SKM-1 treated with dmso at 0.1 percent for 144 hours (cell line): Measurements from ENCODE around the gene LATS2.
A peak's percentile ranks its signal among the peaks of the same experiment; 100 is the strongest.
"Not testable (repeated sequence)": the region's sequence is repeated elsewhere in the genome, so short reads cannot be mapped to it uniquely, and the experiment has no call there.

ENCODE experiments used
- DNase-seq: peaks from one replicate; lab custom pipeline; 2025; ENCODE audit not compliant: unreplicated experiment; lab: John Stamatoyannopoulos, UW

LATS2 gene

DNA sequence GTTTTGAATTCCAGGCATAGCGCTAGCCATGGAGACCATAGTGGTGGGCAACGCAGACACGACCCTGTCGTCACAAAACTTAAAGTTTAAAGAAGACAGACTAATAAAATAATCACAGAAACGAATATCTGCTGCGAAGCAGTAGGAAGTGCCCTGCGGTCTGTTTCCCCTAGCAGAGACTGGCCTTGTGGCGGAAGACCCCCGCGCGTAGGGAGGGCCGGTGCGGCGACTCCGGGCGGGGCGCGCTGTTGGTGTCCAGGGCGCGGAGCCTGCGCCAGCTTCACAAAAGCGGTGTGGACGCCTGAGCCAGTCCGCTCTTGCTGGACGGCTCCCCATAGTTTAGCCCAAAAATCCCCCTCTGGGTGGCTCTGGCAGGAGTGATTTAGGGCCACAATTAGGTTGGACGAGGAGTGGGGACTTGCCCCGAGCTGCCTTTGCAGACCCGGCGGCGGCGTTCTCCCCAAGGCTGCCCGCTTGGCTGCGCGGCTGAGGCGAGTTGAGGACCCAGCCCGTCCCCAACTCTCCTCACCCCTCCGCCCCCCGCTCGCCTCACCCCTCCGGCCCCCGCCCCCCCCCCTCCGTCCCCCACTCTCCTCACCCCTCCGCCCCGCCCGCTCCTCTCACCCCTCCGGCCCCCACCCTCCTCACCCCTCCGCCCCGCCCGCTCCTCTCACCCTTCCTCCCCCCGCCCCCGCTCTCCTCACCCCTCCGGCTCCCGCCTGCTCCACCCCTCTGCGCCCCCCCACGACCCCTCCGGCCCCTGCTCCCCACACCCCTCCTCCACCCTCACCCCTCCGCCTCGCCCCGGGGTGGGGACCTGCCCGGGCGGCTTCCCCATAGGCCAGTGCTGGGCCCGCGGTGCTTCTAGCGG is 14.2 kb upstream of the LATS2 start:
- DNase-seq = no peak

DNA sequence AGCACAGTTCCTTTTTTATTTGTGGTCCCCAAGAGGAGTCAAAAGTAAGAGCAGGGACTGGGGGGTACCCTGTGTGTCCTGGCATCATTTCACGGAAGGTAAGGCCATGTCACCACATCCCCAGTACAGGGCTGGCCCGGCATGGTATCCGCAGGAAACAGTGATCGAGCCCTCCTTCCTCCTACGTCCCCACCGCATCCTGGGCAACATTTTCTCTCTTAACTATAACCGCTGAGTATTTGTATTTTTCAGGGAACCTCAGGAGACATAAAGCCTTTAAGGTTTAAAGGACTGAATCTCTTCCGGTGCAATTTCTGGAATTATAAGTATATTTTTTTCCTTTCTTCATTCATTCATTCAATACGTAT is 13.6 kb upstream of the LATS2 start:
- no peak for DNase-seq

DNA sequence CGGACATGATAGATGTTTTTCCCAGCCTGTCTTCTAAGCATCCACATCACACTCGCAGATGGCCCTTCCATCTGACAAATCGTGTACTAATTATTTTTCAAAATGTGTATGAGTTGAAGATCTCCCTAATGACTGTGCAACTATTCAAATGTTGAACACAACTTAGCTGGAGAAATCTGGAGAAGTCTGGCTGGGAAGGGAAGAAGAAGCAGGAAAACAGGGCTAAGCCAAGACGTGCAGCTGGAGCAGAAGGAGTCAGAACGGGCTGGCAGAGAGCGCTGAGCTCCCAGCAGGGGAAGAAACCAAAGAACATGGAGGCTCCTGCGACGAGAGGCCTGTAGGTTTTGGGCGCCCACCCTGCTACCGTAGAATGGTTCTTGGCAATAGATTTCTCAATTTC is 13.2 kb upstream of the LATS2 start:
- no peak for DNase-seq

DNA sequence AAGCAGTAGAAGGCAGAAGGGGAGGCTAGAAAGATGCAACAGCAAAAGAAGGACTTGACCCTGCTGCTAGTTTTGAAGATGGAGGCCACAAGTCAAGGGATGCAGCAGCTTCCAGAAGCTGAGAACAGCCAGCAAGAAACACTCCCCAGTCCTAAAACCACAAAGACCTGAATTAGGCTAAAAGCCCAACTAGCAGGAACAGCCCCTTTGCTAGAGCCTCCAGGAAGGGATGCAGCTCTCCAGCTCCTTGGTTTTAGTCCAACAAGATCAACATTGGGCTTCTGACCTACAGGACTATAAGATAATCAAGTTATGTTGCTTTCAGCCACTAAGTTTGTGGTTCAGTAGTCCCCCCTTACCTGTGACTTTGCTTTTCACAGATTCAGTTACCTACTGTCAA is 10.5 kb upstream of the LATS2 start:
- no peak for DNase-seq

DNA sequence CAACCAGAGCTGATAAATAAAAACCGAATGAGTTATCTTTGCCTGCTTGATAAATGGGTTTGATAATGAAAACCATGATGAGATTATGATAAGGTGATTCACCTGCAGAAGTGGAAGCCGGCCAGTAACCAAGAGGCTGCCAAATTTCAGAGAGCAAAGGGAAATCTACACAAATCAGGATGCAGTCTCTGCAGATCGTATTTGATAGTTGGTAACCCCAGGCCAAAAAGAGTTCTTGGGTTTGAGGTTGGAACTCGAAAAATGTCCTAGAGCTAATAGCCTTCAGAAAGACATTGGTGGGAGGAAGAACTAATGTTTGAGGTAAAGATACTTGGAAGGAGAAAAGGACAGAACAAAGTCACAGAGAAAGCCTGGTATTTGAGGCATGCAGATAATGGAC is 9.6 kb upstream of the LATS2 start:
- no peak for DNase-seq

DNA sequence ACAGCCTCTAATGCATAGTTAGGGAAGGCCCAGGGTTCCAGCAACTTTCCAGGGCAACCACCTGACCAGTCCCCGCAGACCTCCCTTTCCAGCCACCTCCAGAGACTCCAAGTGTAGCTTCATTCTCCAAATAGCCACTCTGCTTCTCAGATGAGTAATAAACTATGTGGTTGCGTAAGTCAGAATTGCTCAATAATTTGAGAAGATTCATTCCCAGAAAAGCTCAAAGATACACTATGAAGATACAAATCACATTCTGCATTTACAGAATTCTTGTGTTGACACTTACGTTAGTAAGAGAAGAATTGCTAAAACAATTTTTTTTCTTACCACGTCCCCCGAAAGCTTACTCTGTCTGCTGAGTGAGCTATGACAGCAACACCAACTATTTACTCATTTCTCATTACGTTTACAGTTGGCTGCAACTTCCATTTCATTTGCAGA is 8.2 kb upstream of the LATS2 start:
- peak; percentile 34 for DNase-seq

DNA sequence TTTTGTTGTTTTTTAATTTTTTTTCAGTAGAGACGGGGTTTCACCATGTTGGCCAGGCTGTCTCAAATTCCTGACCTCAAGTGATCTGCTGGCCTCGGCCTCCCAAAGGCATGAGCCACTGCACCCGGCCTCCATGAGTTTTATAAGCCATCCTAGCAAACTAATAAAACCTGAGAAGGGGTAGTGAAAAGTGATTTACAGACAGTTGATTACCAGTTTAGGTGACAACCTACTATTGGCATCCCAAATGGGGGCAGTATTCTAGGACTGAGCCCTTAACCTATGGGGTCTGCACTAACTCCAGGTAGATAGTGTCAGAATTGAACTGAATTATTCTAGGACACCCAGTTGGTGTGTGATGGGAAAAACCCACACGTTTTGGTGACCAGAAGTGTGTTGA is 6.5 kb upstream of the LATS2 start:
- no peak for DNase-seq

DNA sequence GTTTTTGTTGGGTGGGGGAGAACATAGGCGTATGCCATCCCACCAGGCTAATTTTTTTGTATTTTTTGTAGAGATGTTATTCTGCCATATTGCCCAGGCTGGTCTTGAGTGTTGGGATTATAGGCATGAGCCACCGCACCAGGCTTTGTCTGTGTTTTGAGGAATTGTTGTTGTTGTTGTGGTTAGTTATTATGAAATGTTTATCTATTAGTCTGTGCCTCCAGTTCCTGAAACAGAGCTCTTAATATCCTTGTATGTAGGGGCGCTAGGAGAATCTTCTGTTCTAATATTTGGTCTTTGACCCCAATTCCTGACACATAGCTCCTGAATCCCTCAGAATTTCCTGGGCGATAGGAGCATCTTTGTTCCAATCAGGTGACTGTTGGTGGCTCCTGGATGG is 5.6 kb upstream of the LATS2 start:
- DNase-seq = no peak

DNA sequence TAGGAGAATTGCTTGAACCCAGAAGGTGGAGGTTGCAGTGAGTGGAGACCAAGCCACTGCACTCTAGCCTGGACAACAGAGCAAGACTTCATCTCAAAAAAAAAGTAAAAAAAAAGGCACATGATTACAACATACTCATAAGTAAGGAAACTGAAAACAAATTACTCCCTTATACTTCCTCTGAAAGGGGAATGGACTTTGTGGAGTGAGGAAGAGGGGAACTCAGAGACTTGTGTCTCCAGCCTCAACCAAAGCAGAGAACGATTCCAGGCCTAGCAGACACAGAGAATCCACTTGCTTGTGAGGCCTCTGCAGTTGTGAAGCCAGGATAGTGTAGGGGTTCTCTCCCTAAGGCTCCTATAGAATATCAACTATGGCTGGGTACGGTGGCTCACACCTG is 4.3 kb upstream of the LATS2 start:
- DNase-seq = peak; percentile 31

DNA sequence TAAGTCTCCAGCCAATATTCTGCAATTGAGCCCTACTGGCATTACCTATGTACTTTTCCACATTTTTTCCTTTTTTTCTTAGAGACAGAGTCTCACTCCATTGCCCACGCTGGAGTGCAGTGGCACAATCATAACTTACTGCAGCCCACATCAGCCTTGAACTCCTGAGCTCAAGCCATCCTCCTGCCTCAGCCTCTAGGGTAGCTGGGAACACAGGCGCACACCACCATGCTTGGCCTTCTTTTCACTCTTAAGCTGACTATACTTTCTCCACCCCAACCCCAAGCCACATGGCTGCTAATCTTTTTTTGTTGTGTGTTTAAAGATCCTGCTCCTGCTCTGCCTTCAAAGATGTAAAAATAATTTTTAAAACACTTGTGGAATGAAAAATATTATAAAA is 1.6 kb upstream of the LATS2 start:
- DNase-seq = no peak

DNA sequence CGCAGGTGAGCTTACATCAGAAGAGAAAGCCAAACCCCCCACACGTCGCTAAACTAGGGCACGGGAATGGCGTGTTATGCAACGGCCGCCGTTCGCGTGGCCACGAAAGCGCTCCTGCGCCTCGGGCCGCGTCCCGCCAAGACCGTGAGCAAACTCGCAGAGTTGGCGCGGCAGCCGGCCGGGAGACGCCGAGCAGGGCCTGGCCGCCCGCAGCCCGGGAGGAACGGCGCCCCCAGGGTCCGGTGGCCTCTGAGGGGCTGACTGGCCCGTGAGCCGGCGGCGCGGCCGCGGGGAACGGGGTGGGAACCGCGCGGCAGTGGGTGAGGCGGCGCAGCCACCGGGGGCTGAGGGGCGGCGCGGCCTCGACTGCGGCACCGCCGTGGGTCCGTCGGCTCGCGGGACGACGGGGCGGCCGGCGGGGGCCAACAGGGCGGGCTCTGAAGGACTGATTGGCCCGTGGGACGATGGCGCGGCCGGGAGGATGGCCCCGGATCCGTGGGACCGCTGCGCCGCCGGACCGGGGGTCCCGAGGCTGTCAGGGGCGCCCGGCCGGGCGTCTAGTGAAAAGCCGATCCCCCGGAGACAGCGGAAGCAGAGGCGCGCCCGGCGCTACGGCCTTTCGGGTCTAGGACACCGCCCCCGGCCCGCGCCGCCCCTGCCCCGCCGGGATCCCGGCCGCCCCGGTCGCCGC is 903 bp downstream of the LATS2 start:
- no peak for DNase-seq

DNA sequence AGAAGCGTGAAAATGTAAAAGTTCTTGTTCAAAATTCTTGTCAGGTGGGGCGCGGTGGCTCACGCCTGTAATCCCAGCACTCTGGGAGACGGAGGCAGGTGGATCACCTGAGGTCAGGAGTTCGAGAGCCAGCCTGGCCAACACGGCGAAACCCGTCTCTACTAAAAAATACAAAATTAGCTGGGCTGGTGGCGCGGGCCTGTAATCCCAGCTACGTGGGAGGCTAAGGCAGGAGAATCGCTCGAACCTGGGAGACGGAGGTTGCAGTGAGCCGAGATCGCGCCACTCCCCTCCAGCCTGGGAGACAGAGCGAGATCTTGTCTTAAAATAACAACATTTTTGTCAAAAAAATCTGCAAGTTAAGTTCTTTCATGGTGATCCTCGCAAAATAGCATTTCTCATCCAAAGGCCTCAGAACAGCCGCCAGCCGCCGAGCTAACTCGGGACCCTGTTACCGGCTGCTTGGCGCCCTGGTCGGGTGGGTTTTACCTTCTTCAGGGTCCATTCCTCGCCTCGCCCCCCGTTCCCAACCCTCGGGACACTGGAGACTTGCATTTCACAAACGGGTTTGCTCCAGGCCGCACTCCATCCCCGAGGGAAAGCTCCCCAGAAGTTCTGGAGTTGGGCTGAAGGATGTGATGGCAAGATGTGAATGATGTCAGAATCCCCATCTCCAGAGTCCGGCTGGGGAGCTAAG is 1.6 kb downstream of the LATS2 start:
- DNase-seq = no peak

DNA sequence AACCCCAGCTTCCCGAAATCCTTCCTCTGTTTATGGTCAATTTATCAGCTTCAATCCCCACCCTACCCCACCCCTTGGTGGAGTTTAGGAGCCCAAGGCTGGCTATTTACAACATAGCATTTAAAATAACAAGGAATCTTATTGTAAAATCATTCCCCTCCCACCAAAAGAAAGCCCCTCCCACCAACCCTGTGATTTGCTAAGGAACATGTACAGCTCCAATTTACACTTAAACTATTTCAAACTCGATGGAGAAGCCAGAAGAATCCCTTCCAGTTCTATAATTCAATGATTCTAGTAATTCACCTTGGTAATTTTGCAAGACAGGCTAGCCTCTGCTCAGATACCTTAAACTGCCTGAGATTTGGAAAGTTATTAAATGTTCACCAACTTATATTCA is 3.0 kb downstream of the LATS2 start:
- no peak for DNase-seq

DNA sequence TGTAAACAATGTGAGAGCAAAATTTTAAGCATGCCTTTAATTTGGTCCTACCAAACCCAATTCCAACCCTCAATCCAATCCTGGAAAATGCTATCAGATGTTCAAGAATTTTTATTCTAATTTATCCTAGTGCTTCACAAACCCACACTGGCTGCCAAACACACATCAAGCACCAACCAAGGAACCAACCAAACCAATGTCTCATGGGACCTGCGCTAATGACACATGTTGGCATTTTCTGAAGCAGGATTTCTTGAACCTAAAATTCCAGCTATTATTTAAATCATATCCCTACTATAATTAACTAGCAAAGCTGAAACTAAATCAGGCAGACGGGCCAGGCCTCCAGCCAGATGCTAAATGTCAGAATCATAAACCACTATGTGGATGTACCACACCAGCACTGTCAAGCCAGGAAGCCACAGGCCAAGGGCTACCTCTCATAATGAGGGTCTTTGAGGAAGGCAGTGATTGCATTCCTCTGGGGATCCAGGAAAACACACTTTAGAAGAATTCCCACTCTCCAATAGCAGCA is 5.8 kb downstream of the LATS2 start:
- DNase-seq = no peak

DNA sequence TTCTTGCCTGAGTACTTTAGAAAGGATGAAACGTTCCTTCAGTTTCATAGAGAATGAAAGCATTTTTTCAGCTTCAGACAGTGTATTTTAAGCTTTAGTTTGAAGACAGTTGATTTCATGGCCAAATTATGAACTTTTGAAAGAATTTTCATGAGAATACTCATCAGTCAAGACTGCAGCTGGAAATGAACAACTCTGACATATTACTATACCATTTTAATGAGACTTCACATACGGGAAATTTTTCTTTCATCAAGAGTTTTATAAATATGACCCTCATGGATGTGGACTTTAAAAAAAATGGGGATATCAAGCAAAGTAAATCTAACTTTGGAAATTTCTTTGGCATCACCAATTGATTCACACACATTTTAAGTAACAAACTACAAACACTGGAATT is 6.4 kb downstream of the LATS2 start:
- no peak for DNase-seq

DNA sequence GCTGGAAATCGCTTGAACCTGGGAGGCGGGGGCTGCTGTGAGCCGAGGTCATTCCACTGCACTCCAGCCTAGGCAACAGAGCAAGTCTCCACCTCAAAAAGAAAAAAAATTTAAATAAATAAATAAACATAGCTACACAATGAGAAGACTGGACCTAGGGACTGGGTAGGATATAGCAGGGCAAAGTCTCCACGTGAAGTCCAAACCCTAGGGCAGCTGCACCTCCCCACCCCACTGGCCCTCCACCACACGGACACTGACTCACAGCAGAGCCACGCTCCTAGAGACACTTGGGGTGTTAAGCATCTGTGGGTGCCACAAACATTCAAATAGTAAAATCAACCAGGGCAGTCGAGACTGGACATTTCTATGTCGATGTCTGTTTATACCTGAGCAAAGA is 7.1 kb downstream of the LATS2 start:
- DNase-seq = no peak

DNA sequence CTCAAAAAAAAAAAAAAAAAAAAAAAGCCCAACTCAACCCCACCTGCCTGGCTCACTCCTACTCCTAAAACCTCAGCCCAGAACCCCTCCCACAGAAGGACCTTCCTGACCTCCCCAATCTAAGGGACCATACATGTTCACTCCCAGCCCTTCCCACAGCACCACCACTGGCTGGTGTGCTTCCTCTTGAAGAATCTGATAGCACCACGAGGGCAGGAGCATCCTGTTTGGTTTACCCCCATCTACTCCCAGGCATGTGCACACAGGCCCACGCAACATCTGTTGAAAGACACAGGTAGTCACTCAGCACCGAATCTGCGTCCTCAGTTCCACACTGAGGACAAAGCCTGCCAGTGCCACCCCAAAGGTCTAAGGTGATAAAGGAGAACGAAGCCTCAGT is 8.2 kb downstream of the LATS2 start:
- no peak for DNase-seq

DNA sequence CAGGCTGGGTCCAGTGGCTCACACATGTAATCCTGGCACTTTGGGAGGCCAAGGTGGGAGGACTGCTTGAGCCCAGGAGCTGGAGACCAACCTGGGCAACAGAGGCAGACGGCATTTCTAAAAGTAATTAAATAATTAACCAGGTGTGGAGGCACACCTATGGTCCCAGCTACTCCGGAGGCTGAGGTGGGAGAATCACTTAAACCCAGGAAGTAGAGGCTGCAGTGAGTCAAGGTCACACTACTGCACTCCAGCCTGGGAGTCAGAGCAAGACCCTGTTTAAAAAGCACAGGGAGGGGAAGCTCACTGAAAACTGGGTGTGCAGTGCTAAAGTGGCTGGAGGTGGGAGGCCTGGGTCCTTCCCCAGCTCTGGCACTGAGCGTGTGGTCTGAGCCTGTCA is 9.7 kb downstream of the LATS2 start:
- DNase-seq = no peak

DNA sequence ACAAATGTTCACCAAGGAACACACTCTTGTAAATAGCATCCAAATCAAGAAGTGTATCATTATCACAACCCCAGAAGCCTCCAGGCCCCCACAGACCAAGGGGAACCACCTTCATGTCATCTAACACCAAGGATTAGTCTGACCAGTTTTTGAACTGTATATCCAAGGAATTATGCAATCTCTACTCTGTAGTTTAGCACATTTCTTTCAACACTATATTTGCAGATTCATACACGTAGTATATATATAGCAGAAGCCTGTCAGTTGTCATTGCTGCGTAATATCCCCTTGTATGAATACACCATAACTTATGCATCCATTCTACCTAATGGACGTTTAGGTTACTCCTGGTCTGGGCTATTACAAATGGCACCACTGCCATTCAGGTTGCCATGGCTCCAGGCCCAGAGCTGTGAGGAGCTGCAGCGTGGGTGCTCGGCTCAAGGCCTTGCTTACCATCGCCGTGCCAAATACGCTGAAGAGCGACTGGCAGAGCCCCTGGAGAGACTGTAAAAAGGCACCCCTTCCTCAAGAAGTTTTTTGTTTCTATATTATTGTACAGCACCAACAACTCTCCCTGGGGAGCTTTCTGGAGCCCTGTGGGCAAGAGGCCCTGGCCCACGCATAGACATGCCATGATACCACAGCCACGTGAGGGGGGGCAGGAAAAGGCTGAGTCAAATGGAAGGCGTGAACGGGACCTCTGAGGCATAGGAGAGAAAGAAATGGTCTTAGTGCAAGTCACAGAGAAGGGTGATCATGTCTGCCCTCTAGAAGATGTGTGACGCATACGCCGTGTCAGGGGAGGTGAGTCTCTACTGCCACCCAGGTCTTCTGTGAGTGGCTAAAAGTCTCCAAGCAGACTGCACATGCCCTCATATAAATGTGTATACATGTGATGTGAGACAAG is 10.8 kb downstream of the LATS2 start:
- DNase-seq = no peak

DNA sequence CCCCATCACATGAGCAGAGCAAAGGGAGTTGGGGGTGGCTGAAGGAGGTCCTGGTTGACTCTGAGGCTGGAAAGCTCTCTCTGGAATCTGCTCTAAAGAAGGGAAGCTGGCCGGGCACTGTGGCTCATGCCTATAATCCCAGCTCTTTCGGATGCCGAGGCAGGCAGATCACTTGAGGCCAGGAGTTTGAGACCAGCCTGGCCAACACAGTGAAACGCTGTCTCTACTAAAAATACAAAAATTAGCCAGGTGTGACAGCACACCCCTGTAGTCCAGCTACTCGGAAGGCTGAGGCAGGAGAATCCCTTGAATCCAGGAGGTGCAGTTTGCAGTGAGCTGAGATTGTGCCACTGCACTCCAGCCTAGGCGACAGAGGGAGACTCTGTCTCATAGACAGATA is 11.7 kb downstream of the LATS2 start:
- DNase-seq = not testable (repeated sequence)
